Calu3 (cell line): Measurements from ENCODE around the gene CREBBP. TPM values are rescaled to one million over a fixed set of nuclear protein-coding genes. Genes with fewer than 3 reads are reported as not detected.

ENCODE experiments used
- BruUV-seq: library from RNA; stranded (reverse); fragments of 400-500 nt; replicated peaks from 2 replicates; lab custom pipeline; 2021; lab: Mats Ljungman, UMichigan
- CTCF ChIA-PET: fragments of 300-600 bp; sonication (Branson Sonifier 250); formaldehyde crosslinking; loops from one replicate; lab custom pipeline; 2022; ENCODE audit warnings: antibody characterized with exemption; lab: Charles Lee
- DNase-seq: peaks from one replicate; pipeline ENCODE4 v3.0.0; 2022
- H3K27ac Mint-ChIP-seq: one replicate; pipeline ENCODE4 v1.8.0; 2022; ENCODE audit warnings: mixed read lengths; ENCODE audit not compliant: unreplicated experiment
- H3K27me3 Mint-ChIP-seq: one replicate; pipeline ENCODE4 v1.8.0; 2022; ENCODE audit warnings: mixed read lengths; ENCODE audit not compliant: unreplicated experiment
- H3K36me3 Mint-ChIP-seq: one replicate; pipeline ENCODE4 v1.8.0; 2022; ENCODE audit warnings: mild to moderate bottlenecking, moderate library complexity, mixed read lengths; ENCODE audit not compliant: insufficient read depth, unreplicated experiment
- H3K4me1 Mint-ChIP-seq: one replicate; pipeline ENCODE4 v1.8.0; 2022; ENCODE audit warnings: mild to moderate bottlenecking, low read depth, mixed read lengths; ENCODE audit not compliant: unreplicated experiment
- H3K4me3 Mint-ChIP-seq: one replicate; pipeline ENCODE4 v1.8.0; 2022; ENCODE audit warnings: mild to moderate bottlenecking, low read depth, moderate library complexity, mixed read lengths; ENCODE audit not compliant: unreplicated experiment
- H3K9me3 Mint-ChIP-seq: one replicate; pipeline ENCODE4 v1.8.0; 2022; ENCODE audit warnings: low read depth, mixed read lengths; ENCODE audit not compliant: unreplicated experiment
- CTCF ChIP-seq: fragments of 200-600 bp; IDR thresholded peaks from one replicate; pipeline ENCODE4 v1.8.0; 2022; ENCODE audit warnings: antibody characterized with exemption; ENCODE audit not compliant: unreplicated experiment
- intact Hi-C: fragments of 100-400 bp; cut with micrococcal nuclease; formaldehyde crosslinking; loops from one replicate; pipeline ENCODE4 v1.10.0; 2022; ENCODE audit not compliant: unreplicated experiment
- total RNA-seq: library from RNA; stranded (reverse); gene quantifications from 2 replicates; pipeline ENCODE4 v1.2.3, GENCODE V29; 2022

CREBBP gene
- total RNA-seq, 1 experiment from 2014 or later = 91.0 TPM

DNA sequence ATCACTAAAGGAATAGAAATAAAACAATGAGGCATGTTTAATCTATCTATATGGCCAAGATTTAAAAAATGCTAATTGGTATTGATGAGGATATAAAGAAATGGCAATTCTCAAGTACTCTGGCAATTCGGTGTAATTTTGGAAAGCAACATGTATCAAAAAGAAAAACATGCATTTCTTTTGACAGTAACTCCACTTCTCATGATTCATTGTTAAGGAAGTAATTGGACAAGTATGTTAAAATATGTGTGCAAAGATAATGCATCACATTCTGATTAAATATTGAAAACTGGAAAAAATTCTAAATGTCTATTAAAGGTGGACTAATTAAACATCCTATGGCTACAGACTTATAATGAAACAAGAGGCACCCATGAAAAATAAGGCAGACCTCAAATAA, 81.2 kb downstream of the CREBBP start:
- no peak for TF ChIP-seq CTCF
- H3K27ac Mint-ChIP-seq = no peak overlapping the region
- peaks cover 7% of the 10 kb centered on the region for H3K36me3 Mint-ChIP-seq
- H3K4me3 Mint-ChIP-seq = no peak overlapping the region
- no peak for DNase-seq
- H3K9me3 Mint-ChIP-seq = no peaks in the 10 kb centered on the region
- H3K4me1 Mint-ChIP-seq = peaks cover 6% of the 10 kb centered on the region
- intact Hi-C loops = no loop called here
- CTCF ChIA-PET = no interaction called here
- BruUV-seq = no TSS peak
- H3K27me3 Mint-ChIP-seq = no peaks in the 10 kb centered on the region

DNA sequence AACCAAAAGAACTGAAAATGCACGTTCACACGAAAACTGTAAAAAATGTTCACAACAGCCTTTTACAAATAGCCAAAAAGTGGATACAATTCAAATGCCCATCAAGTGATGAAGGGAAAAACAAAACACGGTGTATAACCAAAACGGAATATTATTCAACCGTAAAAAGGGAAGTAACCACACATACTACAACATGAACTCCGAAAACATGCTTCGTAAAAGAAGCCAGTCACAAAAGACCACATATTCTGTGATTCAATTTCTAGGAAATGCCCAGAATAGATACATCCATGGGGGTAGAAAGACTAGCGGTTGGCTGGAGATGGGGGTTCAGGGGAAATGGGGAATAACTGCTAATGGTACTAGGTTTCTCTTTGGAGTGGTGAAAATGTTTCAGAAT, 81.7 kb downstream of the CREBBP start:
- no TSS peak for BruUV-seq
- CTCF ChIA-PET = no interaction called here
- peaks cover 4% of the 10 kb centered on the region for H3K36me3 Mint-ChIP-seq
- no peak for TF ChIP-seq CTCF
- no peaks in the 10 kb centered on the region for H3K27me3 Mint-ChIP-seq
- H3K4me3 Mint-ChIP-seq = no peak overlapping the region
- no peak overlapping the region for H3K27ac Mint-ChIP-seq
- DNase-seq = no peak
- intact Hi-C loops = no loop called here
- no peaks in the 10 kb centered on the region for H3K9me3 Mint-ChIP-seq
- H3K4me1 Mint-ChIP-seq = peaks cover 6% of the 10 kb centered on the region

GRCh38 chr16:3797904-3798811, 82.4 kb downstream of the CREBBP start:
- peaks cover 6% of the 10 kb centered on the region for H3K4me1 Mint-ChIP-seq
- intact Hi-C loops = no loop called here
- no TSS peak for BruUV-seq

GRCh38 chr16:3797473-3797872, 83.0 kb downstream of the CREBBP start:
- H3K27me3 Mint-ChIP-seq = no peaks in the 10 kb centered on the region
- no peak overlapping the region for H3K4me3 Mint-ChIP-seq
- TF ChIP-seq CTCF = no peak
- DNase-seq = no peak
- no peak overlapping the region for H3K27ac Mint-ChIP-seq
- peaks cover 6% of the 10 kb centered on the region for H3K4me1 Mint-ChIP-seq
- H3K36me3 Mint-ChIP-seq = peaks cover 10% of the 10 kb centered on the region
- no peaks in the 10 kb centered on the region for H3K9me3 Mint-ChIP-seq
- intact Hi-C loops = no loop called here
- BruUV-seq = no TSS peak
- CTCF ChIA-PET = no interaction called here

More at GRCh38 chr16:3797904-3798811, 82.4 kb downstream of the CREBBP start:
- Mint-ChIP-seq H3K4me3 (no peak overlapping the region), H3K27ac (no peak overlapping the region), H3K36me3 (peaks cover 3% of the 10 kb centered on the region), H3K27me3 (no peaks in the 10 kb centered on the region), H3K9me3 (no peaks in the 10 kb centered on the region)
- no peak for TF ChIP-seq CTCF
- CTCF ChIA-PET = no interaction called here
- DNase-seq = no peak
